IMR-90 (cell line): ENCODE data around the gene GAL3ST1. TPM values are rescaled to one million over a fixed set of nuclear protein-coding genes. Genes with fewer than 3 reads are reported as not detected.

ENCODE experiments used
- ATAC-seq: fragments of 200-7000 bp; cut with Tn5 transposase; 2 replicates; pipeline ENCODE4 v1.9.1; 2020; ENCODE audit warnings: low read depth, mild to moderate bottlenecking, moderate library complexity
- BruUV-seq: library from RNA; stranded (reverse); fragments of 400-500 nt; replicated peaks from 2 replicates; lab custom pipeline; 2021; lab: Mats Ljungman, UMichigan
- CTCF ChIA-PET: fragments of 300-600 bp; formaldehyde crosslinking; extraction: SDS; loops from one replicate; lab custom pipeline; 2021; ENCODE audit warnings: antibody characterized with exemption; lab: Yijun Ruan, JAX
- POLR2A ChIA-PET: fragments of 300-600 bp; sonication (Branson Sonifier 250); formaldehyde crosslinking; loops from one replicate; lab custom pipeline; 2022; ENCODE audit warnings: antibody characterized with exemption; ENCODE audit not compliant: unreplicated experiment; lab: Charles Lee
- DNase-seq: peaks from one replicate; pipeline ENCODE4 v3.0.0; 2013
- H2AFZ ChIP-seq: replicated peaks from 2 replicates; pipeline ENCODE3; 2013; ENCODE audit warnings: low read length, mild to moderate bottlenecking; ENCODE audit not compliant: poor library complexity
- H2AK5ac ChIP-seq: 2 replicates; pipeline ENCODE4 v1.6.1; 2013; ENCODE audit warnings: low read depth, low read length, inconsistent platforms
- H2AK9ac ChIP-seq: replicated peaks from 2 replicates; pipeline ENCODE3; 2013; ENCODE audit warnings: mild to moderate bottlenecking, low read depth, low read length, moderate library complexity; ENCODE audit not compliant: poor library complexity
- H2BK120ac ChIP-seq: 2 replicates; pipeline ENCODE4 v1.6.1; 2013; ENCODE audit warnings: low read depth, low read length, inconsistent platforms
- H2BK15ac ChIP-seq: 3 replicates; pipeline ENCODE4 v1.6.1; 2013; ENCODE audit warnings: low read depth, low read length, inconsistent platforms
- H2BK20ac ChIP-seq: 2 replicates; pipeline ENCODE4 v1.6.1; 2013; ENCODE audit warnings: low read depth, mild to moderate bottlenecking, inconsistent platforms, low read length, moderate library complexity
- H2BK5ac ChIP-seq: 2 replicates; pipeline ENCODE4 v1.6.1; 2013; ENCODE audit warnings: mild to moderate bottlenecking, low read depth, low read length, inconsistent platforms; ENCODE audit not compliant: poor library complexity, severe bottlenecking
- H3K14ac ChIP-seq: replicated peaks from 2 replicates; pipeline ENCODE4 v1.6.1; 2013; ENCODE audit warnings: low read depth, low read length, inconsistent platforms
- H3K18ac ChIP-seq: 2 replicates; pipeline ENCODE4 v1.6.1; 2013; ENCODE audit warnings: low read depth, low read length, control low read depth
- H3K23ac ChIP-seq: 2 replicates; pipeline ENCODE4 v1.6.1; 2013; ENCODE audit warnings: low read depth, low read length, inconsistent platforms
- H3K27ac ChIP-seq: 2 replicates; pipeline ENCODE4 v1.5.1; 2013; ENCODE audit warnings: mild to moderate bottlenecking, control low read depth, low read length; ENCODE audit not compliant: insufficient read depth
- H3K27me3 ChIP-seq: 2 replicates; pipeline ENCODE4 v1.6.1; 2013; ENCODE audit warnings: low read length; ENCODE audit not compliant: control insufficient read depth, insufficient read depth
- H3K36me3 ChIP-seq: 2 replicates; pipeline ENCODE4 v1.6.1; 2013; ENCODE audit warnings: low read length, mixed read lengths; ENCODE audit not compliant: control insufficient read depth, insufficient read depth
- H3K4ac ChIP-seq: 2 replicates; pipeline ENCODE4 v1.6.1; 2013; ENCODE audit warnings: low read depth, low read length, inconsistent platforms
- H3K4me1 ChIP-seq: 2 replicates; pipeline ENCODE4 v1.6.1; 2013; ENCODE audit warnings: low read length, mixed read lengths; ENCODE audit not compliant: control insufficient read depth, insufficient read depth
- H3K4me2 ChIP-seq: 2 replicates; pipeline ENCODE4 v1.6.1; 2013; ENCODE audit warnings: low read depth, mild to moderate bottlenecking, control low read depth, low read length, moderate library complexity
- H3K4me3 ChIP-seq: 2 replicates; pipeline ENCODE4 v1.5.1; 2013; ENCODE audit warnings: low read depth, mild to moderate bottlenecking, control low read depth, low read length, moderate library complexity; ENCODE audit not compliant: insufficient read depth
- H3K56ac ChIP-seq: 2 replicates; pipeline ENCODE4 v1.6.1; 2013; ENCODE audit warnings: low read length, inconsistent platforms; ENCODE audit not compliant: insufficient read depth; ENCODE audit errors: extremely low read depth
- H3K79me1 ChIP-seq, 2 experiments: 2 replicates each; pipeline ENCODE4 v1.6.1; 2013; ENCODE audit warnings: low read length in 2 of 2, inconsistent platforms in 1 of 2, low read depth in 1 of 2
- H3K9ac ChIP-seq: 2 replicates; pipeline ENCODE4 v1.6.1; 2013; ENCODE audit warnings: low read depth, low read length, control low read depth
- H3K9me1 ChIP-seq: 2 replicates; pipeline ENCODE4 v1.6.1; 2013; ENCODE audit warnings: low read length, inconsistent platforms; ENCODE audit not compliant: insufficient read depth
- H3K9me3 ChIP-seq: 2 replicates; pipeline ENCODE4 v1.6.1; 2013; ENCODE audit warnings: low read length; ENCODE audit not compliant: control insufficient read depth, insufficient read depth
- H4K20me1 ChIP-seq: 2 replicates; pipeline ENCODE4 v1.6.1; 2013; ENCODE audit warnings: low read length, inconsistent platforms; ENCODE audit not compliant: insufficient read depth
- H4K5ac ChIP-seq: 2 replicates; pipeline ENCODE4 v1.6.1; 2013; ENCODE audit warnings: mild to moderate bottlenecking, low read depth, low read length, control low read depth
- H4K8ac ChIP-seq, 2 experiments: 2 replicates each; pipeline ENCODE4 v1.6.1; 2013; ENCODE audit warnings: low read depth in 2 of 2, low read length in 2 of 2, control low read depth in 1 of 2, inconsistent platforms in 1 of 2
- H4K91ac ChIP-seq: 2 replicates; pipeline ENCODE4 v1.6.1; 2013; ENCODE audit warnings: low read depth, low read length, inconsistent platforms; ENCODE audit not compliant: insufficient read depth
- CHD1 ChIP-seq: IDR thresholded peaks from 2 replicates; pipeline ENCODE4 v1.6.1; 2012; ENCODE audit warnings: low read depth, low read length, improper control_type of control experiment
- ELK1 ChIP-seq: fragments of 150-350 bp; IDR thresholded peaks from 2 replicates; pipeline ENCODE4 v1.6.1; 2016; ENCODE audit warnings: low read depth, mild to moderate bottlenecking, low read length, moderate library complexity, borderline replicate concordance
- NFE2L2 ChIP-seq: fragments of 150-350 bp; IDR thresholded peaks from 2 replicates; pipeline ENCODE4 v1.6.1; 2016; ENCODE audit warnings: low read depth, mild to moderate bottlenecking, low read length
- POLR2A ChIP-seq: IDR thresholded peaks from 2 replicates; pipeline ENCODE4 v1.6.1; 2012; ENCODE audit warnings: mild to moderate bottlenecking, low read depth, low read length
- RAD21 ChIP-seq: IDR thresholded peaks from 2 replicates; pipeline ENCODE4 v1.6.1; 2012; ENCODE audit warnings: low read length, improper control_type of control experiment
- RCOR1 ChIP-seq: IDR thresholded peaks from 2 replicates; pipeline ENCODE4 v1.6.1; 2012; ENCODE audit warnings: mild to moderate bottlenecking, low read length, improper control_type of control experiment; ENCODE audit not compliant: insufficient replicate concordance
- WGBS, 2 experiments: methylation state at CpG; one replicate each; pipeline versions ENCODE4 v1.1.5 to v1.1.7; 2013; ENCODE audit warnings: missing lambda C conversion rate in 2 of 2; ENCODE audit not compliant: insufficient read length in 1 of 2; ENCODE audit errors: extremely low coverage in 2 of 2; 5-methylcytosine and 5-hydroxymethylcytosine counted together
- dilution Hi-C: fragments of 300-500 bp; cut with HindIII; formaldehyde crosslinking; loops from one replicate; pipeline ENCODE4 v1.14.3; 2018; ENCODE audit warnings: low sequenced_read_pairs; ENCODE audit not compliant: unreplicated experiment
- in situ Hi-C: fragments of 300-500 bp; cut with MboI; formaldehyde crosslinking; loops from 3 replicates; pipeline ENCODE4 v1.14.3; 2019; ENCODE audit warnings: low sequenced_read_pairs, inconsistent platforms, mixed read lengths
- intact Hi-C: fragments of 100-400 bp; cut with micrococcal nuclease; formaldehyde crosslinking; loops from 2 replicates; pipeline ENCODE4 v1.10.0; 2022
- polyA plus RNA-seq, 3 experiments: library from polyadenylated mRNA; depleted of rRNA; stranded (reverse); fragments of >200 nt; gene quantifications; 2 replicates each; pipeline ENCODE4 v1.2.3, GENCODE V29; 2012; ENCODE audit warnings: low replicate concordance in 1 of 3
- total RNA-seq: library from RNA; depleted of rRNA; stranded (reverse); fragments of >200 nt; gene quantifications from 2 replicates; pipeline ENCODE4 v1.2.3, GENCODE V29; 2012

Gene GAL3ST1
- total and polyA plus RNA-seq, 2 of the 4 experiments (the other 2 are of a cell fraction), result not detected

GRCh38 chr22:30574997-30575671, 669 bp upstream of the GAL3ST1 start:
- dilution Hi-C loops (no loop called here), in situ Hi-C loops (no loop called here), intact Hi-C loops (no loop called here)
- Histone ChIP-seq H4K20me1 (no peaks in the 10 kb centered on the region; the same call in 1 of the 2 replicates), H3K79me1 (no peaks in the 10 kb centered on the region), H3K9ac (no peak overlapping the region), H3K27ac (peak overlapping the region; percentile 14), H3K23ac (no peak overlapping the region; the same call in 1 of the 2 replicates), H3K14ac (no peak overlapping the region), H3K9me1 (peaks cover 7% of the 10 kb centered on the region; the same call in 1 of the 2 replicates), H3K18ac (0 out of 2 replicates have a peak overlapping the region, but pooled peaks have one; percentile 26), H3K4ac (no peak overlapping the region; the same call in 1 of the 2 replicates), H3K36me3 (peaks cover 39% of the 10 kb centered on the region), H2AFZ (peak overlapping the region; percentile 58), H2AK5ac (peak overlapping the region; percentile 6; the same call in 1 of the 2 replicates), H2BK20ac (no peak overlapping the region), H4K91ac (no peak overlapping the region), H3K27me3 (peaks cover 14% of the 10 kb centered on the region), H2BK120ac (no peak overlapping the region), H3K56ac (no peak overlapping the region), H3K4me2 (no peak overlapping the region), H2BK5ac (no peak overlapping the region), H2AK9ac (peak overlapping the region; percentile 9), H4K8ac (no peak overlapping the region), H2BK15ac (no peak overlapping the region), H3K9me3 (no peaks in the 10 kb centered on the region), H3K4me1 (peaks cover 9% of the 10 kb centered on the region), H4K5ac (no peak overlapping the region), H3K4me3 (no peak overlapping the region)
- ChIA-PET POLR2A (no interaction called here), CTCF (no interaction called here)
- ATAC-seq, result peak; percentile 52
- peak; percentile 70 for DNase-seq
- BruUV-seq, result no TSS peak
- TF ChIP-seq NFE2L2 (no peak), RAD21 (no peak), POLR2A (no peak), CHD1 (no peak), RCOR1 (no peak), ELK1 (no peak)
- 58% methylated on average over 2 of the region's 12 CpGs; no CpG with 5 or more reads in 1 of the 2 experiments for WGBS, 2 experiments
